ENCODE results near the gene SH2B3. TPM values are rescaled to one million over a fixed set of nuclear protein-coding genes. Genes with fewer than 3 reads are reported as not detected.

The SH2B3 gene
- total and polyA plus RNA-seq, 2 donors (not counting 3 experiments of a cell fraction or from before 2014, with no cell fraction given), result 63.1 to 97.9 TPM

GRCh38 chr12:111413442-111414086 is 7.8 kb downstream of the SH2B3 start:
- peak; percentile 31 for FAIRE-seq
- POLR2A ChIA-PET, result interaction anchor here (1.2 kb wide), 1 partner anchor 38 kb away, joined by 3 read pairs; no protein-coding TSS in a partner anchor

DNA sequence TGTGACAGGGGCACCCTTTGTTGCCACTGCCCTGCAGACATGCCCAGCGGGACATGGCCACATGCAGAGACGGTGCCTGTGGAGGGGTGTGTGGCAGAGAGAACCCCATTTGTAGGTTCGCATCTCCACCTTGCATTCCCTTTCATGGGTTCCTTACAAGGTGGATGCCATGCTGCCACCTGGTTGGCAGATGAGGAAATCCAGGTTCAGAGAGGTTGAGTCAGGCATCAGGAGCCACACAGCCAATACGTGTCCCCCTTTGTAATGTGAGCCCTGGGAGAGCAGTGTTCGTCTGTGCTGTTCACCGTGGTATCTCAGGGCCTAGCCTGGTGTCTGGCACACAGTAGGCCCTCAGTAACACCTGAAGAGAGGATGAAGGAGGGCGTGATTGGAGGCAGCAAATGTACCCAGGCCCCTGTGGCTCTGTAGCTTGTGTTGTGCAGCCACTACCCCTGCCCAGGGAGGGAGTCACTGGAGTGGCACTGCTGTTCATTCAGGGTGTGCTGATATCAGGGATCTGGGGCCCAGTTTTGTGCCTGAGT is 9.1 kb downstream of the SH2B3 start:
- Histone ChIP-seq H3K4me2 (ENCODE audit: insufficient read depth, low read length) (no peak overlapping the region), H3K27me3 (ENCODE audit: control insufficient read depth in 2 of 2, insufficient read depth in 2 of 2, low read length in 2 of 2) (no peaks in the 10 kb centered on the region), H3K27ac (ENCODE audit: insufficient read depth, low read depth, low read length) (no peak overlapping the region), H3K36me3 (ENCODE audit: control insufficient read depth in 2 of 2, extremely low read depth in 1 of 2, insufficient read depth in 2 of 2, low read length in 2 of 2) (peaks cover 9 to 16% of the 10 kb centered on the region in 2 experiments), H3K4me1 (ENCODE audit: control insufficient read depth, extremely low read depth, insufficient read depth, low read length) (peaks cover 46% of the 10 kb centered on the region), H4K20me1 (replicated peaks; ENCODE audit: control insufficient read depth, extremely low read depth, insufficient read depth, low read length) (peaks cover 3% of the 10 kb centered on the region), H3K9ac (replicated peaks; ENCODE audit: extremely low read depth, insufficient read depth, low read length) (no peak overlapping the region), H3K9me3 (replicated peaks; ENCODE audit: control insufficient read depth, insufficient read depth, low read length) (no peaks in the 10 kb centered on the region), H3K79me2 (ENCODE audit: control insufficient read depth, insufficient read depth, low read length) (peaks cover 98% of the 10 kb centered on the region), H3K9me1 (replicated peaks; ENCODE audit: control insufficient read depth, extremely low read depth, insufficient read depth, low read length) (no peaks in the 10 kb centered on the region), H3K4me3 (replicated peaks in 1 of 3; ENCODE audit: insufficient read depth in 1 of 3, low read depth in 1 of 3, low read length in 3 of 3) (no peak overlapping the region), H2AFZ (ENCODE audit: low read depth, low read length) (no peak overlapping the region)
- FAIRE-seq (no peak), DNase-seq (ENCODE audit: low read depth, low spot score) (no peak)
- ChIA-PET CTCF (interaction anchor here (7.7 kb wide), 1 partner anchor 36 kb away, joined by 101 read pairs; no protein-coding TSS in a partner anchor), POLR2A (no interaction called here)
- TF ChIP-seq POLR2AphosphoS5 (IDR thresholded peaks at IDR 0.05; ENCODE audit: insufficient read depth, low read depth, low read length) (no peak), EZH2 (IDR thresholded peaks at IDR 0.05; ENCODE audit: borderline replicate concordance, low read depth, low read length, severe bottlenecking) (no peak), FOS (IDR thresholded peaks at IDR 0.05; ENCODE audit: borderline replicate concordance, insufficient read depth, low read length) (no peak), MYC (IDR thresholded peaks at IDR 0.05; ENCODE audit: low read depth, low read length) (no peak), CTCF (IDR thresholded peaks at IDR 0.05; ENCODE audit: extremely low read depth in 1 of 2, insufficient read depth in 1 of 2, low read depth in 1 of 2, low read length in 2 of 2) (no peak), MAX (IDR thresholded peaks at IDR 0.05; ENCODE audit: insufficient read depth, insufficient read length) (no peak), JUN (IDR thresholded peaks at IDR 0.05; ENCODE audit: borderline replicate concordance, insufficient read depth, insufficient read length, low read depth) (no peak), GATA2 (IDR thresholded peaks at IDR 0.05; ENCODE audit: insufficient read depth, insufficient read length, low read depth, low read length) (no peak), POLR2A (IDR thresholded peaks at IDR 0.05; ENCODE audit: low read depth, low read length) (no peak)
- dilution Hi-C loops (cut with MboI; ENCODE audit: extremely low pct_ligation_motif_present, low sequenced_read_pairs), result no loop called here
- intact Hi-C loops (cut with micrococcal nuclease), result no loop called here
- no TSS peak for BruUV-seq (replicated peaks)

More at GRCh38 chr12:111413442-111414086, 7.8 kb downstream of the SH2B3 start:
- Histone ChIP-seq H3K36me3 (ENCODE audit: control insufficient read depth in 2 of 2, extremely low read depth in 1 of 2, insufficient read depth in 2 of 2, low read length in 2 of 2) (peaks cover 5 to 7% of the 10 kb centered on the region in 2 experiments), H3K4me3 (replicated peaks in 1 of 3; ENCODE audit: insufficient read depth in 1 of 3, low read depth in 1 of 3, low read length in 3 of 3) (no peak overlapping the region), H3K27me3 (ENCODE audit: control insufficient read depth in 2 of 2, insufficient read depth in 2 of 2, low read length in 2 of 2) (no peaks in the 10 kb centered on the region), H2AFZ (ENCODE audit: low read depth, low read length) (no peak overlapping the region), H4K20me1 (replicated peaks; ENCODE audit: control insufficient read depth, extremely low read depth, insufficient read depth, low read length) (peaks cover 3% of the 10 kb centered on the region), H3K9me3 (replicated peaks; ENCODE audit: control insufficient read depth, insufficient read depth, low read length) (no peaks in the 10 kb centered on the region), H3K9me1 (replicated peaks; ENCODE audit: control insufficient read depth, extremely low read depth, insufficient read depth, low read length) (no peaks in the 10 kb centered on the region), H3K4me1 (ENCODE audit: control insufficient read depth, extremely low read depth, insufficient read depth, low read length) (peaks cover 58% of the 10 kb centered on the region), H3K79me2 (ENCODE audit: control insufficient read depth, insufficient read depth, low read length) (peaks cover 98% of the 10 kb centered on the region), H3K27ac (ENCODE audit: insufficient read depth, low read depth, low read length) (peak overlapping the region; percentile 87), H3K9ac (replicated peaks; ENCODE audit: extremely low read depth, insufficient read depth, low read length) (no peak overlapping the region), H3K4me2 (ENCODE audit: insufficient read depth, low read length) (peak overlapping the region; percentile 21)
- TF ChIP-seq GATA2 (IDR thresholded peaks at IDR 0.05; ENCODE audit: insufficient read depth, insufficient read length, low read depth, low read length) (peak; percentile 34), JUN (IDR thresholded peaks at IDR 0.05; ENCODE audit: borderline replicate concordance, insufficient read depth, insufficient read length, low read depth) (no peak), FOS (IDR thresholded peaks at IDR 0.05; ENCODE audit: borderline replicate concordance, insufficient read depth, low read length) (peak; percentile 62), MYC (IDR thresholded peaks at IDR 0.05; ENCODE audit: low read depth, low read length) (no peak), POLR2AphosphoS5 (IDR thresholded peaks at IDR 0.05; ENCODE audit: insufficient read depth, low read depth, low read length) (peak; percentile 38)
- CTCF ChIA-PET, result interaction anchor here (1.0 to 7.7 kb wide), 8 partner anchors 10 to 37 kb away, joined by 4 to 101 read pairs (median 6); no protein-coding TSS in a partner anchor
- DNase-seq (ENCODE audit: low read depth, low spot score), result peak; percentile 43
- dilution Hi-C loops (cut with MboI; ENCODE audit: extremely low pct_ligation_motif_present, low sequenced_read_pairs), result no loop called here
- no TSS peak for BruUV-seq (replicated peaks)
- intact Hi-C loops (cut with micrococcal nuclease), result no loop called here

Data from endothelial cell of umbilical vein (primary cell).